GM21360 (cell line): ENCODE data around the gene TTC21A.

Experiments used
- ATAC-seq: cut with Tn5 transposase; IDR thresholded peaks from one replicate; pipeline ENCODE4 v1.9.1; 2021; ENCODE audit warnings: mild to moderate bottlenecking, moderate library complexity; ENCODE audit not compliant: unreplicated experiment

Gene TTC21A

DNA sequence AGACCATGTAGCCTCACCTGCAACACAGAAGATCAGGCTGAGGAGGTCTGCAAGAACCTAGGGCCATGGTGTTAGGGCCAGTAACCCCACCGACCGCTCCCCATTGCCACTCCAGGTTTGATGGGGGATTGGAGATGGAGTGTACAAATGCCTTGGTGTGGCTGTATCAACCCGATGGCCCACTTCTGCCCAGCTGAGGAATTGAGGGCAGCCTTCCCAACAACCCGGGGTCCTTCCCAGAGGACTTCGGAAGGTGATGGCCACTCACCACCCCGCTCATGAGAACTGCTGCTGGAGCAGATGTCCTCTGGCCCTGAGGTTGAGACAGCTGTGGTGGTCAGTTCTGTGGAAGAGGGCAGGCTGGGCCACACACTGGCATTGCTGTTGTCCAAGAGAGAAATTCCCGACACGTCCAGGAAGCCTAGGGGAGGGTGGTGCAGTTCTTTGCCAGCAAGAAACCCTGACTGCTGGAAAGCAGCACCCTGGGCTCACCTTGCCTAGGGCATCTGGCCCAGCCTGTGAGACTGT is 8.9 kb upstream of the TTC21A start:
- no peak for ATAC-seq

DNA sequence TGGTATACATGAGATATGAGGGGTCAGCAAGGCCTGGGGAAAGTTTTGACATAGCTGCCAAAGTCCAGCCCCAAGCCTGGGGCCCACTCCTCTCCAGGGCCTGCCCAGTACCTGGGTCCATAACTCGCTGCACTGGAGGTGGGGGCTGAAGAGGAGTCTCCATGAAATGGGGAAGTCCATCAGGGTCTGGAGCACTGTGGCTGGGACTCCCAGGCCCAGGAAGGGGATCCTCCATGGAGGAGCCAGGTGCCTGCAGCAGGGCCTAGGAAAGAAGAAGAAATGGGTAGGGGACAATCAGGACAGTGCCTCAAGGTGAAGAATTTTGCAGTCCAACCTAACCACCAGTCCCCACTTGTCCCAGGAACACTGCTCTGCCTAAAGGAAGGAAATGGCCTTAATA is 8.2 kb upstream of the TTC21A start:
- no peak for ATAC-seq

DNA sequence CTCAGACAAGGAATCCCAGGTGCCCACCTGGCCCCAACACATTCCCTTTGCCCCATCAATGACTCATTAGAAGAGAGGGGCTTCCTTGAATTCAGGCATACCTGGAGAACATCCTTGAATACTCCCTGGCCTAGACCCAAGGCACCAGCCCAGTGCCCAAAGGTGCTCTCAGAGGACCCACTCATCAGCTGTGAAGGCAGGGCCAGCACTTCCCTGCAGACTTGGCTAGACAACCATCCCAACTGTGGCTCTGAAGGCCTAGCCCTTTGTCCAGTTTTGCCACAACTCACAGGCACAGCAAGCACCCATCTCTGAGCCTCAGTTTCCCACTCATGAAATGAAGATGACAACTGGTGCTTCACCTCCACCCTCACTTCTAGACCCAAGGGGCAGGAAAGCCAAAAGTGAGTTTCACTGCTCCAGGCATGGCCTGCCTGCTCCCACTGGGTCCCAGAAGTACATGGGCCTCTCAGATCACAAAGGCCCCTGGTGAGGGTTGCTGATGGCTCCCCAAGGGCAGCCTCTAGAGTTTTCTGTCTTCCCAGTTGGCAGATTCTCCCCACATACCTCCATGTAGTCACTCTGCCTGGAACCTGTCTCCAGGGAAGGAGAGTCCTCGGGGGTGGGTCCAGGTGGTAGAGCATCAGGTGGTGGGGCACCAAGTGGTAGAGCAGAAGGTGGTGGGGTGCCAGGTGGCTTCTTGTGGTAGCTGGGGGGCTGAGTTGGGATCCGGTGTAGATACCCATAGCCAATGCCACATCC is 7.6 kb upstream of the TTC21A start:
- ATAC-seq = no peak

DNA sequence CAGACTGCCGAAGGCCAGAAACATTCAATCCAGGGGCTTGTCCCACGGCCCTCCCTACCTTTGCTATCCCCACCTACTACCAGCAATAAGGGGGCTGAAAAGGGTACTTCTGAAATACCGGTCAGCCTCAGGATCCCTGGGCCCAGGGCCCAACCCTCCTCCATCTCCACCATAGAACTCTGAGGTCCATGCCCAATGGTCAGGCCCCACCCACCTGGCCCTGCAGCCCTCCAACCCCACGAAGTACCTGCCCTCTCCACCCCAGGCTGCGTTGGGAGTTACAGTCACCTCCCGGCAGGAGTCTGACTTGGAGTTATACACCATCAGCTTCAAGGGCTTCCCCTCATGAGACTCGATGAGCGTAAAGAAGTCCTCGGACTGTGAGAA is 7.0 kb upstream of the TTC21A start:
- no peak for ATAC-seq

DNA sequence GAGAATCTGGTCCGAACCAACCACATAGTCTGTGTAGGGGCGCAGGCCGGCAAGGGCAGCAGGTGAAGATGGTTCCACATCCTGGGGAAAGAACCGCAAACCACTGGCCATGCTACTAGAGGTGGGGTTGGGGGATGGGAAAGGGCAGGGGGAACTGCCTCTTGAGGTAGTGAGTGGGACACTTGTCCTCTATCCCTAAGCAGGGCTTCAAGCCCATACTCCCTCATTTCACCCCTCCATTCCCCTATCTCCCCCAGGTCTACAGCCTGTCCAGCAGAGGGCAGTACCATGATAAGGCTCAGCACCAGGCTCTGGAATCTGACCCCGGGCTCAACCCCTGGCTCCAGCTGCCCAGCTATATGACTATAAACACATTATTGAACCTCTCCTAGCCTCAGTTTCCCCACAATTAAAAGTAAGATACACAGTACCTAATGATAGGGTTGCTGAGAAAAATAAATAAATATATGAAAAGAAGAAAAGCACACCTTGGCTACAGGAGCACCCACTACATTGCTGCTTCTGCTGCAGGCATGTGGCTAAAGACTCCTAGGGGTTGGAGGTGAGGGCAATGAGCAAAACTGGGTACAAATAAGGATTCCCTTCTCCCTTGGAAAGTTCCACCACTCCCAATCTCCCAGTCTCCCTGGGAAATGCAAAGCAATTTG is 6.3 kb upstream of the TTC21A start:
- no peak for ATAC-seq

DNA sequence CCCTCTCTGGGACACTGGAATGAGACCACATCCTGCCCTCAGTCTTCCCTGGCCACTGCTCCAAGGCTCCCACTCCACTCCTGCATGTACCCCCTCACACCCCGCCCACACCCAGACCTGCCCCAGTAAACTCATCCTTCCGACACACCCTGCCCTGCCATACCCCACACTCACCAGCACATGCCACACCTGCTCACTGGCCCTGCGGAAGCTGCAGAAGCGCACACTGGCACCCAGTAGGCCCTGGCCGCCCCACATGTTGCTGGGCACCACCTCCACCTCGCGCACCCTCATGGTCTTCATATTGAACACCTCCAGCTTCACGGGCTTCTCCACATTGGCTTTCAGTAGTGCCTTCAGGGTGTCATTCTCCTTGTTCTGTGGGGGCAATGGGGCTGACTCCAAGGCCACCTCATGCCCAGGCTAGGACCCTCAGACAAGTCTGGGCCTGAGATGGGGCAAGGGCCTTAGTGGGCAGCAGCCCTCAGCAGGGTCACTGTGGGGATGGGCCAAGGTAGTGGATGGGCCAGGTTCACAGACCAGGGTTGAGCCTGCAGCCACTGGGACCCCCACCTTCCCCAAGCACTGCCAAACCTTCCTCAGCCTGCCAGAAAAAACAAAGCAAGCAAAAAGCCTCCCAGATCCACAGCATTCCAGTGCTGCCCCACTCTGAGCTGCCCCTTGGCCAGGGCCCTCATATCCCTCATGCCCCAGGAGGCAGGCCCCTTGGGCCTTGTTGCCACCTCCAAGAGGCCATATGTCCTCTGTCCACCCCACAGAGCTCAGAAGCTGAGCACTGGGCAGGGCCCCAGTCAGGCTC is 4.8 kb upstream of the TTC21A start:
- ATAC-seq = no peak

DNA sequence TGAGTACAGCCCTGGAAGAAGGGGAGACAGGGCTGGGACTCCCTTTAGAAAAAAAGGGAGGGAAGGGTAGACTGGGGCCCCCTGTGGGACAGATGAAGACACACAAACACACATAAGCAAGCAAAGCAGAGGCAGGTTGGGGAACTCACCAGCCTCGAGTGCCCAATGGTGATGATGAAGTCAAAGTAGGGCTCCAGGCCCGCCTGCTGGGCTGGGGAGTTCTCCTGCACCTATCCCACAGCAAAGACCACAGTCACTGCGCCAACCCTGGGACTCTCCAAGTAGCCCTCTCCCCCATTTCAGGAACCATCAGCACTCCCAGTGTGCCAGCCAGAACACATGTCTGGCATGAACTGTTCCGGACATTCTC is 4.2 kb upstream of the TTC21A start:
- no peak for ATAC-seq

DNA sequence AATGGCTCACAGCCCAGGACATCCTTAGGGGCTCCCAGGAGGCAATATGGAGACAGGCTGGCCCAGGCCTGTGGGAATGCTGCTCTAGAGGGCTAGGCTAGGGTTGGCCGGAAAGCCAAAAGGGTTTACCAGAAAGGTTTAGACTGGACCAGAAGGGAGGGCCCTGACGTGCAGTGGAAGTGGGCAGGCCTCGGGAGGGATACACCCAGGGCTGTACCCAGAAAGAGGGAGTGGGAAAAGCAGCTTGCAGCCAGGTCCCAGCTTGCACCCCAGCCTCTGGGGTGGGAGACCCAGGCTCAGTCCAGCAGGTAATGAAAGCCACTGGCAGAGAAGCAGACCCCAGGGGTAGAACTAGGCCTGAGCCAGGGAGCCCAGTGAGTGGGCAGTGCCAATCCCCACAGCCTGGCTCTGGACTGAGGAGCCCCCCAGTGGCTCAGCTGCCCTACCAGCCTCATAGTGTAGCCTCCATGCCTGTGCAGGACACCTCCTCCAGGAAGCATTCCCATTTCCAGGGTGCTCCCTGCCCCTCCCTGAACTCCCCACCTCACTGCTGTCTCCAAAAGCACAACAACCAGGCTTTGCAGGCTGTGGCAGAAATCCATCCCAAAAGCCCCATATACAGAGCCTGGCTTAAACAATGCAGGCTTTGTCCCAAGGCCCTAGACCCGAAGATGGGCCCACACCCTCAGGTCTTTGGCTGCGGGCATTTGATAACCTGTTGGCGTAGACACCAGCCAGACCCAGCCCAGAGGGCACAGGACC is 3.5 kb upstream of the TTC21A start:
- no peak for ATAC-seq

DNA sequence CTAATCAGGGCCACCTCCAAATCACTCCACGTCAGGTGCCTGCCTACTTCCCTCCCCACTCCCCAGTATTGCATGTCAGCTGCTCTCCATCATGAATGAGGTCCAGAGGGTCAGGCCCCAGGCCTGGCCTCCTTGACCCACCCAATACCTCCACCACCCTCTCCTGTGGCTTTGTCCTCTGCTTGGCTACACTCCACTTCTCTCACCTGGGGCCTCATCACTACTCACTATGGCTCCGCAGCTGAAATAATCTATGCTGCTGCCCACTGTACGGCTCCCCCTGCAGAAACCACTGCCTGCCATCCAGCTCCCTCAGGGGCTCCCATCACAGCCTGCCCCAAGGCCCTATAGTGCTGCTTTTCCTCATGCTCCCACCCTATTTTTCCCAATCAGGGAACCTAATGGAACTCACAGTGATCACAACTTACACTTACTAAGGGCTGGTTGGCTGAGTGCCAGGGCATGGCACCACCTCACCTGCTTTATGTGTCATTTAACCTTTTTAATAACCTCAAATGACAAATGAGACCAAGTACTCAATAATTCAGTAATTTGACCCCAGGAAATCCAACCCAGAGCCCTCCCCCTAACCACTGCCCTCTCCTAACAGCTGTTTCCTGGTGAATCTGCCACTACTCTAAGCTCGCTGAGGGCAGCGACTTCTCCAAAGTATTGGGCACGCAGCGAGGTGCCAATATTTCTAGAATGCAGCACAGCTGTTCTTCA is 2.4 kb upstream of the TTC21A start:
- no peak for ATAC-seq

DNA sequence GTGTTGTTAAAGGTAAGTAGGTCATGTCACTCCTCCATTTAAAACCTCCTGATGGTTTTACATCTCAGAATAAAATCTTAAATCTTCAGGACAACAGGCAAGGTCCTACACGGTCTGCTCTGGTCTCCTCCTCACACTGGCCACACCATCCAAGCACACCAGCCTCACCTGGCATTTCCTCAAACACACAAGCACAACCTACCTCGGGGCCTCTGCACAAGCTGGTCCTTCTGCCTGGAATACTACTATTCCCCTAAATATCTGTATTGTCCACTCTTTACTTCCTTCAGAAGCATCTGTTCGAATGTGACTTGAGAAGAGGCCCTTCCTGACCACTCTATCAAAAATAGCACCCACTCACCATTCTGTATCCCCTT is 1.8 kb upstream of the TTC21A start:
- ATAC-seq = no peak

DNA sequence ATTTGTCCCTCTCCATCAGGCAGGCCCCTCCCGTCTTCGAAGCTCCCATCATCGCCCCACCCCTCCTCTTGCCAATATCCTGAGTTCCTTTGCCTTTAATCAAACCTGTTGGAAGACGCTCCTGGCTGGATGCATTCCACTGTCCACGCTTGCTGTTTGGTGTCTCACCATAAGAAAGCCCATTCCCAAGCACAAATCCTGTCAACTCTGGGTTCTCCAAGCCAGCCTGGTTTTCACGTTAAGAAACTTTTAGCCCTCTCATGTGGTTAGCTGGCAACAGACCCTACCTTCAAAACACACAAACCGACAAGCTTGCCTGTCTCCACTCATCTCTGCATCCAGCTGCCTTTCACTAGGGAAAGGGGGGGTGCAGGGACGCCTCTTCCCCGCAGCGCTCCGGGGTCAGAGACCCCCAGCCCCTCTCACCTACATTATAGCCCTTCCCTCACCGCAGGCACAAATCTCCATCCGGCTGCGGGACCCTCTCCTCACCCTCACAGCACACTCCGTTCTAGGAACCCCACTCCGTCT is 1.1 kb upstream of the TTC21A start:
- no peak for ATAC-seq

DNA sequence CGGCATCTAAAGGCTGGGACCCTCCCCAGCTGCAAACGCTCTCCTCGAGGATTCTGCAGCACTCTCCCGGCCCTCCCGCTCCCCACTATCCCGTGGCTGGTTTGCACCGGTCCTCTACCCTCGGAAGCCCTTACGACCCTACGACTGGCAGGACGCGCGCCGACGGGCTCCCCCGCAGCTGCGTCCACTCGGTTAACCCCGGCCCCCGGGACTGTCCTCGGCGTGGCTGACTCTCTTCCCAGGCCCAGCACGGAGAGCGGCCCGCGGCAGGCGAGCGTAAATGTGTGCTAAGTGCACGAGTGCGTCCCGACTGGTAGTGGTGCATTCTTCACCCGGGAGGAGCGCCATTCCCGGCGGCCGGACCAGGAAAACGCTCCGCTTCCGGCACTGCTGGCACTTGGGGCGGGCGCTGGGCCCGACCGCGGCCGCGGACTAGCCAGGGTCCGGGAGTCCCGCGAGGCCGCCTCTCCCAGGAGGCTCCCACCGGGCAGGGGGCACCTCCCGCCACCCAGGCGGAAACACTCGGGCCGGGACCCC is 561 bp upstream of the TTC21A start:
- ATAC-seq = peak; percentile 8

DNA sequence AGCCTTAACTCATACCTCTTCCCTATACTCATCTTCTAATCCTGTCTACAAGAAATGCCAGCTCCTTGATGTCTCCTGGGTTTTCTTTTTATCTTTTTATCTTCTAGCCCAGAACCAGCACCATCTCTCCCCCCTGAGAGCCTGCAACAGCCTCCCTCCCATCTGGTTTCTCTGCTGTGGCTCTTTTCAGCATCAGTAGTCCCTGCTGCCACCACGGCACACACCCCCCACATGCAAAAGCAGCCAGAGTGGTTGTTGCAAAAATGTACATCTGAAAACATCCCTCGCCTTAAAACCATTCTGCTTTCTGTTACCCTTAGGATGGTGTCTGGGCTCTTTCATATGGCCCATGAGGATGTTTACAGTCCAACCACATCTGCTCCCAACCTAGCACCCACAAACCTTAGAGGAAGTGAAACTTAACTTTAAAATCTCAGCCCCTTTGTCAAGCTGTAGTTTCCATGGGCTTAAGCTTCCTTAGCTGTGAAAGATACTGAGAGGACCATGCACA is 775 bp downstream of the TTC21A start:
- peak; percentile 78 for ATAC-seq

DNA sequence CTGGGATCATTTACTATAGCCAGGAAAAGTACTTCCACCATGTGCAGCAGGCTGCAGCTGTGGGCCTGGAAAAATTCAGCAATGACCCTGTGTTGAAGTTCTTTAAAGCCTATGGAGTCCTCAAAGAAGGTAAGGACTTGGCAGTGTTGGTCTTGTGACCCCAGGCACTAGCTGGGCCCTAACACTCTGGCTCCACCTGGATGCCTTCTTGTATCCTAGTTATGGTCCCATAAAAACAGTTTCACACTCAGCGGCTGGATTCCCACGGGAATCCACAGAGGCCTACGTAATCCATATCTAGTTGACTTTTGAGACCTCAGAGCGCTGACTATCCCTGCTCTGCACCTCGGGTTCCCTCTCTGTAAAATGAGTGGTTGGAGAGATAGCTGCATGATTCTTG is 1.6 kb downstream of the TTC21A start:
- ATAC-seq = no peak

DNA sequence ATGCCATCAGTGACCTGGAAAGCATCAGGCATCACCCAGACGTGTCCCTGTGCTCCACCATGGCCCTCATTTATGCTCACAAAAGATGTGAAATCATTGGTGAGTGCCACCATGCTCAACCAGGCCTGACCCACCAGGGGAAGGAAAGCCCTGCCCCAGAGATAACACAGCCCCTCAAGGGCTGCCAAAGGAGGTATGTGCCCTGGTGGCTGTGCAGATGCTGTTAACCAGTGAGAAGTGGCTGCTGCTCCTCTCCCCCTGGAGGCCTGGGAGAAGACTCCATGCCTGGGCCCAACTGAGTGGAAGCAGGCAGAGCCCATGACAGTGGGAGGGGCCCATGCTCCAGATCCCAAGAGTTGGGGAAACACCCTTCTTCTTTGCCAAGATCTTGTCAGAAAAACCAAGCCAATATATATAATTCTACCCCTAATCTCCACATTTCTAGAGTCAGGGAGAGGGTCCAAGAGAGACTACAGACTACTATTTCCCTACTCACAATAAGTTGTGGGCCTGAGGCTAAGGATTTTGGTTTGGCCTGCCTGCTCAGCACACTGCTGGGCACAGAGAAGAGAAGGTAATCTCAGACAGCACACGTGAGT is 2.7 kb downstream of the TTC21A start:
- no peak for ATAC-seq

DNA sequence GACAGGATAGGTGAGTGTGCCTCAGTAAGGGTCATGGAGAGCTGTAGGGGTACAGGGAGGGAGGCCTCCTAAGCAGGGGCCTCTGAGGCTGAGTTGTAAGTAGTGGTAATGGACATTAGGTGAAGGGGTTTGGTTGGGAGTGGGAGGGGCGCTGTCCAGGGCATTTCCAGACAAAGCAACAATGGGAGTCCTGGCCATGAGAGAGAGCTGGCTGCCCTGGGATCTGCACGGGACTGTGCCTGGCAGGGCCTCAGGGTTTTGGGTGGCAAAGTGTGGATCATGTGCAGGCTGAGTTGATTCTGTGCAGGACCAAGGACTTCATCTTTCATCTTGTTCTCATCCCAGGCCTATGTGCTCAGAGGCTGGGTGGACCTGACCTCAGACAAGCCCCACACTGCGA is 4.6 kb downstream of the TTC21A start:
- no peak for ATAC-seq

DNA sequence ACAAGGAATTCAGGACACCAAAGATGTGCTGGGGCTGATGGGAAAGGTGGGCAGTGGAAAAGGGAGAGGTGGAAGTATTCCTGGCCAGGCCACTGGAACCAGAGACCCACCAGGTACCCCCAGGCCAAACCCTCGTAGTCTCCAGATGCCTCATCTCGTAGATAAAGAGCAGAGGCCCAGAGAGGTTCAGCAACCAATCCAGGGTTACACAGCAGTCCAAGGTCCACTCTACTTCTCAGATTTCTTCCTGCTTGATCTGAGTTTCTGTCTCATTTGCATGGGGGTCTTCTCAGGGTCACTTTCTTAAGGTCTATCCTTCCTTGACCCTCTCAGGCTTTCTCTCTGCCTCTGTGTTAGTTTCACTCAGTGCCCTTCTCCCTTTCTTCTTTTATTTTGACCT is 5.1 kb downstream of the TTC21A start:
- ATAC-seq = no peak

DNA sequence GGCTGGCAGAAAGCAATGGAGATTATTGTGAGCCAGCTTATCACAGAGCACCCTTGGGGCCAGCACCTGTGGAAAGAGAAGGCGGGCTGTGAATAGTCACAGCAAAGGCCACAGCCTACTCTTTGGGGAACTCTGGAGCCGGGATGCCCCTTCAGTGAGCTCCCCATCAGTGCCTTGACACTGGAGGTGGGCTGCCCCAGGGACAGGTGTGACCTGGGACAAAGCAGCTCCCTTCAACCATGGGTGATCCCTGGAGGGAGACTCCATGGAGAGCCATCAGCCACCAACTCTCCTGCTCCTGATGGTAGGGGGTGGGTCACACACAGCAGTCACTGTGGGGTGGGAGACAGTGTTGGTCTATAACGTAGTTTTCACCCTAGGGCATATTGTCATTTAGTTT is 5.8 kb downstream of the TTC21A start:
- no peak for ATAC-seq

DNA sequence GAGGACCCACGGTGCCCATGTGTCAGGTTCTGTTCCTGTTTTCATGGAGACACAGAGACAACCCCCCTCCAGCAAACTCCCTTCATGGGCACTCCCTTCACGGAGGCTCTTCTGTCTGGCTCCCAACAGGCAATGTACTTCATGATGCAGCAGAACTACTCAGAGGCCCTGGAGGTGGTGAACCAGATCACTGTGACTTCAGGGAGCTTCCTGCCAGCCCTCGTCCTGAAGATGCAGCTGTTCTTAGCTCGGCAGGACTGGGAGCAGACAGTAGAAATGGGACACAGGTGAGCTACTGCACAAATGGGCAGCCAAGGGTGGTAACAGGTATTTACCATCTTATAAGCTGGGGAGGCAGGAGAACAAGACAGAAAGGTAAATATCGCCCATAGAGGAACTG is 7.0 kb downstream of the TTC21A start:
- no peak for ATAC-seq
